DMS153 (cell line): Measurements from ENCODE around the gene STRADA.
A peak's percentile ranks its signal among the peaks of the same experiment; 100 is the strongest.

Source experiments
- DNase-seq: peaks from one replicate; lab custom pipeline; 2025; lab: John Stamatoyannopoulos, UW

Gene STRADA

DNA sequence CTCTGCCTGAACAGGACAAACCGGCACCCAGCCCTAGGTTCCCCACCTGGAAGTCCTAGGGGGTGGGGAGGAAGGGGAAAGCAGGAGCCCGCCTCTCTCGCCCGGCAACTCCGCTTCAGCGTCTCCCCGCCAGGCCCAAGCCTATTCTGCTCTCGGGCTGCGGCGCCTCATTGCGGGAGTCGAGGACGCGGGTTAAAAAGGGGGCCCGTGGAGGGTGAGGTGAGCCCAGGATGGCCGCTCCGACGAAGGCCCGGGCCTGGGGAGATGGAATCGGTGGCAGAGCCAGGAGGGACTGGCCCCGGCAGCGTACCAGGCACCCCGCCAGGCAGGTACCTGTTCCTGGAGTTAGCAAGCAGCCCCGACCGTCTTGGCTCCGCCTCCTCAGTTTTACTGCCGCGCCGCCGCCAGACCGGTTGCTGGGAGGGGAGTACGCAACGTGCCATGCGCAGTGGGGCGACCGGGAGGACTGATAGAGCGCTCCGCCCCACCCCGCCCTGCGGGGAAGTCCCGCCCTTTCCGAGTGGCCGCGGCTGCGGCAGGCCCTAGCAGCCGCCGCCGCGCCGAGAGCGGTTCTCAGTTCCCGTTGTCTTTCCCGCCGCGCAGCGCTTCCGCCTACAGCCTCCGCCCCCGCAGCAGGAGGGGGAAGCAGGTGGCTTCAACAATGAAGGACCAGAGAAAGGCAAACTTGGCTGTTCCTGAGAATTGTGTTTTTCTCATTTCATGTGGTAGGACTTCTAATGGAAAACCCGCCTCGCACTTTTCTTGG lies at the start of gene STRADA:
Gene STRADA (minus strand): TSS at position 392 of the 766 bp plus-strand sequence. CDS start 13,430 bp downstream, outside the sequence.
- peak; percentile 97 for DNase-seq

DNA sequence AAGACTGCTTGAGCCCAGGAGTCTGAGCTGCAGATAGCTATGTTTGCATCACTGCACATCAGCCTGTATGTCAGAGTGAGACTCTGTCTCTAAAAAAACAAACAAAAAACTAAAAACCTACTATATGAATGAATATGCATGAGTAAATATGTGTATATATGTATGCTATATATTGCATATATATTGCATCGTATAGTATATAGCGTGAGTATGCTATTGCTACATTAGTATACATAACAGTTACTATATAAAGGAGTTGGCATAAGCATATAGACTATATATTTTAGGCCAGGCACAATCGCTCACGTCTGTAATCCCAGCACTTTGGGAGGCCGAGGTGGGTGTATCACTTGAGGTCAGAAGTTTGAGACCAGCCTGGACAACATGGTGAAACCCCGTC lies 48.5 kb upstream of the STRADA start:
- no peak for DNase-seq

DNA sequence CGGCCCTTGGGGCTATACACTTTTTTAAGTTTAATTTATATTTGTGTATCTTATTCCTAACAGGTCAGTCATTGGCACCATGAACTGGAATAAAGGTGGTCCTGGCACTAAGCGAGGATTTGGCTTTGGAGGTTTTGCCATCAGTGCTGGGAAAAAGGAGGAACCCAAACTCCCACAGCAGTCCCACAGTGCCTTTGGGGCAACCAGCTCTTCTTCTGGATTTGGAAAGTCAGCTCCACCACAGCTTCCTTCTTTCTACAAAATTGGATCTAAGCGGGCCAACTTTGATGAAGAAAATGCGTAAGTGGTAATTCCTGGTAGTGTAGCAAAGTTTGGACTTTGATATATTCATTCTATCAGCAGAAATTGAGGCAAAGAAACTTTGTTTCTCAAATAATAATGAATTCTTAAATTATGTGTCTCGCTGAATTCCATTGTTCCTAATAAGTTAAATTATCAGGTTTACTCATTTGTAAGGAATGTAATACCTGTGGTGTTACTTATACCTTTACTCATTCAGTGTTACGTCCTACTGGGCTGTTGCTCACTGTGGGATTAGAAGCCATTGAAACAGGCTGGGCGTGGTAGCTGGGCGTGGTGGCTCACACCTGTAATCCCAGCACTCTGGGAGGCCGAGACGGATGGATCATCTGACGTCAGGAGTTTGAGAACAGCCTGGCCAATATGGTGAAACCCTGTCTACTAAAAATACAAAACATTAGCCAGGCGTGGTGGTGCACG lies 45.5 kb upstream of the STRADA start:
- DNase-seq: no peak

DNA sequence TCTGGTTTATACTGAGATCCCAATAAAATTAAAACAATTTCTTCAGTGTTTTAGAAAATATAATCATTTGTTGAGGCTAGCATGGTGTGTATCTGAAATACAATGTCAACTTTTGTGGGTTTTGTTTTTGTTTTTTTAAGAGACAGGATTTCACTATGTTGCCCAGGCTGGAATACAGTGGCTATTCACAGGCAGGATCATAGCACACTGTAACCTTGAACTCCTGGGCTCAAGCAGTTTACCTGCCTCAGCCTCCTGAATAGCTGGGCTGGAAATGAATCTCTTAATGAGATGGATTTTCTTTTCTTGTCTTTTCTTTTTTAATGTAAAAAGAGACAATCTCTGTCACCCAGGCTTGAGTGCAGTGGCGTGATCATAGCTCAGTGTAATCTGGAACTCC lies 44.5 kb upstream of the STRADA start:
- no peak for DNase-seq

- no peak for DNase-seq
Observed at GRCh38 chr17:63785556-63785955, 44.0 kb upstream of the STRADA start.

DNA sequence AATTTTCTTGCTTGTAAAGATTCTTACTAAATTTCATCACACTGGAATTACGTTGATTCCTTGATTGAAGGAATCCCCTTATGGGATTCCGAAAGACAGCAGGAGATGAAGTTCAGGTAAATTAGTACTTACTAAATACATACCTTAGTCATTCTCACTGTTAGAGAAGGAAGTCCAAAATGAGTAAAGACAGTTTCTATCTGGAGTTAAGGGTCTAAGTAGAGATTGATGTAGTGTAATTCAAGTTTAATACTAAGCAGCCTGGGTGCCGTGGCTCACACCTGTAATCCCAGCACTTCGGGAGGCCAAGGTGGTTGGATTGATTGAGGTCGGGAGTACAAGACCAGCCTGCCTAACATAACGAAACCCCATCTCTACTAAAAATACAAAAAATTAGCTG lies 41.9 kb upstream of the STRADA start:
- DNase-seq: no peak

DNA sequence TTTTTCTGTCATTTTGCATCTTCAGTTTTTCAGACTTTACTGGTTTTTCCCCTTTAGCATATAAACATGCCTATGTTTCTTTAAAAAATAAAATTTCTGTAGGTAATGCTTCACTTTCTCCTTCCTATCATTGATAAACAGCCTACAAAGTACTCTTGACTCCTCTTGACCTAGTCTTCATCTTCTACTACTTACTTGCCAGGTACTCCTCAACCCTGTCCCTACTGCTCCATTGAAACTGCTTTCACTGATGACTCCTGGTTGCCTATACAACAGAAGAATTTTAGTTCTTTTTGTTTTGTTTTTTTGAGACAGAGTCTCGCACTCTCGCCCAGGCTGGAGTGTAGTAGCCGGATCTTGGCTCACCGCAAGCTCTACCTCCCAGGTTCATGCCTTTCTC lies 39.3 kb upstream of the STRADA start:
- no peak for DNase-seq

DNA sequence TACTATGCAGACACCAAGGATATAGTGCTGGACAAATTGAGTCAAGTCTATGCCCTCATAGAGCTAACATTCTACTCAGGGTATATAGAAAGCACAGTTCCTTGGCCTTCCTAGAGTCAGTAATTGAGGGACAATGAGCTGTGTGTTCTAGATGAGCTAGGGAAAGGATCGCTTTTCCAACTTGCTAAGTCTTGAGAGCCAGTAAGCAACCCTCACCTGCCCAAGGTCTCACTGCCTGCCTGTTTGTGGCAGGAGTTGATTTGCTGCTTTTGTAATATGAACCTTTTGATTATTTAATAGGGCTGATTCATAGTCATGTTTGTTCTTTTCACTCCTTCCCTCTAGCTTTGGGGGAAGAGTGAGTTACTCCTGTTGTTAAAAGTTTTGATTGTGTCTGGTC lies 38.9 kb upstream of the STRADA start:
- DNase-seq: no peak

DNA sequence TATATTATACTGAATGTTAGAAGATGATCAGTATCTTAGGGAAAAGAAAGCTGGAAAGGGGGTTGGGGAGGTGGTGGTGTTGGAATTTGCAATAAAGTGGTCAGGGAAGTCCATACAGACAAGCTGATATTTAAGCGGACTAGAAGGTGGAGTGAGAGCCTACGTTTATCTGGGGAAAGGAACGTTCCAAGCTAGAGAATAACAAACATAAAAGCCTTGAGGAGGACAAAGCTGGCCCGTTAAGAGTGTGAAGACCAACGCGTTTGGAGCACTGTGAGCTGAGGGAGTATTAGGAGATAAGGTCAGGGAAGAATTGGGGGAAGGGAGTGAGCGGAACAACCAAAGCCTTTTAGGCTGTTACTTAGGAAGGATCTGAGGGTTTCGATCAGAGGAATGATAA lies 33.8 kb upstream of the STRADA start:
- no peak for DNase-seq

GRCh38 chr17:63774969-63775265 lies 33.3 kb upstream of the STRADA start:
- no peak for DNase-seq

- no peak for DNase-seq
Observed at GRCh38 chr17:63774141-63774968, 32.8 kb upstream of the STRADA start, which contains the start of gene DDX42. DDX42 (plus strand) TSS chr17:63774170; CDS start chr17:63787050, 12,880 bp downstream.

DNA sequence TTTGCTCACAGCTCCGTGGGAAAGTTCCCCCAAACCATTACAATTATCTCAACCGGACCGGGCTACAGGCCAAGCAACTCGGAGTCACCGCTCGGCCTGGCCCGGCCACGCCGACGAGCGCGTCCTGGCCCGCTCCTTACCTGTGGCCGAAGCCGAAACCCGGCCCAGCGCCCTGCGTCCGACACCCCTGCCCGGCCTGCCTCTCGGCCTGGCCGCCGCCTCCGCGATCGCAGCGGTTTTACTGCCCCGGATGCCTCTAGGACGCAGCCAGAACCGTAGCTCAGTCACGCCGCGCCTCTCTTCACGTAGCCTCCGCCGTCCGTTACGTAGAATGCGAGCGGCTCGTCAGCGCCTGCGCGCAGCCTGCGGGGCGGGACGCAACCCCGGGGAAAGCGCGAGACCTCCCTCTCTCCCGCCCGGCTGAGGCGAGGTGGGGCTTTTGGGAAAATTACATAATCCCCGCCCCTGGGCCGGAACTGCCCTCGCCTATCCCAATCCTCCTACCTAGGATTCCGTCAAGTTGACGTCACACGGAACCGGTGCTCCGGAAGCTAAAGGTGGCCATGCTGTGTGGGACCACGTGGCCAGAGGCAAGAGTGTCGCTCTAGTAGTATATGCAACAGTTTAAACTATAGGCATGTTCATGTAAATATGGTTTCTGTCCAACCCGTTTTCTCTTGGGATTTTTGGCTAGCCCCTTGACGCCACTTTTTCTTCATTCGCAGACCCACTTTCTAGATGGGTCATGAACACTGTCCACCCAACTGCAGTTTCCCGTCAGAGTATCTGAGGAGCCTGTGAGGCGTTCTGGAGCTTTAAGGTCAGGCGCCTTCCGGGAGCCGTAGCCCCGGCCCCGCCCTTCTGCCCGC lies 31.9 kb upstream of the STRADA start, which contains the start of gene CCDC47:
Gene CCDC47 (minus strand): TSS at position 326 of the 869 bp plus-strand sequence. CDS start 7,422 bp downstream, outside the sequence.
- DNase-seq: peak; percentile 97

DNA sequence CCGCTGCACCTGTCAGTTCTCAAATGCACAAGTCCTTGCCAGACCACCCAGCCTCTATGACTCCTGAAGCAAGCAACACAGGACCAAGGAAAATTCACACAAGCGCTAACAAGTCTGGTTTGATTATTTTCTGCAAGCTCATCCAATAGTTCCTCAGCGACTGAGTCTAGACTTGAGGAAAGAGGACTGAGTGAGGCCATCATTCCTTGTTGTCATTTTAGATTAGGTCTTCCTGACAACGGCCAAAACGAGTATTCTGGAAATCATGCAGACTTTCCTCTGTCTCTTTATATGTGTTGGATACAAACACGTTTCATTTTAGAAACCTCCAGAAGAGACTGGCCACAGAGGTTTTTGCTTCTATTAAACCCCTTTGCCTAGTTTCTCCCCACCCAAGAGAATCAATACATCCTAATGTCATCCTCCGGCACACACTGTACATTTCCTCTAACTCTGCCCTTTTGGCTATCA lies 31.2 kb upstream of the STRADA start:
- no peak for DNase-seq

- no peak for DNase-seq
Observed at GRCh38 chr17:63768433-63768832, 26.8 kb upstream of the STRADA start.

DNA sequence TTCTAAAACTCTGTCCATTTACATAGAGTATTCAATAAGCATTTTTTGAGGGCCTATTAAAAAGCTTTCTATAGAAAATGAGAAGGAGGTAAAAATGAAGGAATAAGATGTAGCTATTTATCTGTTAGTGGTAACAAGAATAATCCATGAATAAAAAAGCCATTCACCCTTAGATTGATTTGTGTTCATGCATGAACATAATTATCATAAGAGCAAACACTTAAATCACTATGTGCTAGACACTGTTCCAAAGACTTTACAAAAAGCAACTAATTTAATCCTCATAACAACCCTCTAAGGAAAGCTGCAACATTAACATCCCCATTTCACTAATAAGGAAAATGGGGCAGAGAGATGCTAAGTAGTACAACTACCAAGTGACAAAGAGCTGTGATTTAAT lies 25.2 kb upstream of the STRADA start:
- no peak for DNase-seq

- DNase-seq: no peak
Observed at GRCh38 chr17:63764716-63765115, 23.1 kb upstream of the STRADA start.

DNA sequence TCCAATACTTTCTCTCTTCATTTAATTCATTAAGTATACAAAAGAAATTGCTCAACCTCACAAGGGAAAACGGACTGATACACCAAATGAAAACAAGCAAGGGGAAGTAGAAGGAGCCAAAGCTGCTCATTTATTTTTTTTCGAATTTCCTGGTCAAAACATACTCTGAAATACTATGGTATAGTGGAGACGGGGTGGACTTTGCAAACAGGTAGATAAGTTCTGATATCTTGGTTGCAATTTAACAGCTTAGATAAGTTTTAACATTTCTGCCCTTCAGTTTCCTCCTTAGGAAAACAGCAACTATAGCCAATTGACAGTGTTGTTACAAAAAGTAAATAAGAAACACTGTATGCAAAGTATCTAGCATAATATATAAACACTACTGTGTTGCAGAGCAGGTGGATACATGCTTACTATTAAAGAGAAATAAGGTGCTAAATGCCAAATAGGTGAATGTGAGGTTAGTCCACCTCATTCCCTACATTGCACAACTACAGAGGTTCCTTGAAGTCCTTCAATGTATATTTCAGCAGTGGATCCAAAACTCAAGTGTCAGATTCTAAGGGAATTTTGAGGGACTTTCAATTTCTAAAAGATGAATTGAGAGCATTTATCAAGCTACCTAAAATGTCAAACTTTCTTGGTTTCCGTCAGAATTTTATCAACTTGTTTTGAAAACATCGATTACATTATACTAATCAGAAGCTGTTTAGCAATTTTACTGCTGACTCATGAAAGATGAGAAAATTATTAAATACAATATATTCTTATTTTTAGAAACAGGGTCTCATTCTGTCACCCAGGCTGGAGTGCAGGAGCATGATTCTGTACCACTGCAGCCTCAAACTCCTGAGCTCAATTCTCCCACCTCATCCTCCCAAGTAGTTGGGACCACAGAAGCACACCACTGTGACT lies 20.8 kb upstream of the STRADA start:
- no peak for DNase-seq

- no peak for DNase-seq
Observed at GRCh38 chr17:63760771-63761539, 19.4 kb upstream of the STRADA start.

- no peak for DNase-seq
Observed at GRCh38 chr17:63758428-63758827, 16.8 kb upstream of the STRADA start.

DNA sequence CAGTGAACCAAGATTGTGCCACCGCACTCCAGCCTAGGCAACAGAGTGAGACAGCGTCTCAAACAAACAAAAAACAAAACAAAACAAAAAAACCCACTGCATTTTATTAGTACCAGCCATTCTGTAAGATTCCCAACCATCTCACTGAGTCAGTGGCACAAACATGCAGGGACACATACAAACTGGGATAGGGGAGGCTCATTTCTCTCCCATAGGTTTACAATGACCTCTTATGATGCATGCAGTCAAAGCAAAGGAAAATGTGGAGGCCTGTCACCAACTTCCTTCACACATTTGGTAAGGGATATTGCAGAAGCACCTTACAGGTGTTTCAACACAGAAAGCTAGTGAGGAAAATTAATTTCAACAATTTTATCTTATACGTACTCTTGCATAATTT lies 12.4 kb upstream of the STRADA start:
- DNase-seq: no peak
